ENCODE results near the gene HBEGF.

GRCh38 chr5:140309706-140310249 lies 36.6 kb downstream of the HBEGF start:
- no peak for TF ChIP-seq CTCF (IDR thresholded peaks at IDR 0.05)
- TF ChIP-seq EP300 (IDR thresholded peaks at IDR 0.05) = no peak
- TF ChIP-seq POLR2A (IDR thresholded peaks at IDR 0.05) = no peak

Data from tibial nerve (tissue), 4 donors.